Endothelial cell (in vitro differentiated cells): ENCODE data around the gene UNC79. TPM values are rescaled to one million over a fixed set of nuclear protein-coding genes. Genes with fewer than 3 reads are reported as not detected.
"Not testable (repeated sequence)": the region's sequence is repeated elsewhere in the genome, so short reads cannot be mapped to it uniquely, and the experiment has no call there.

ENCODE experiments used
- DNase-seq: peaks from one replicate; pipeline ENCODE4 v3.0.0; 2021; ENCODE audit warnings: low spot score
- H3K27ac Mint-ChIP-seq: one replicate; pipeline ENCODE4 v1.8.0; 2021; ENCODE audit warnings: mixed read lengths, inconsistent platforms; ENCODE audit not compliant: unreplicated experiment
- H3K27me3 Mint-ChIP-seq: one replicate; pipeline ENCODE4 v1.8.0; 2021; ENCODE audit warnings: mild to moderate bottlenecking, moderate library complexity, mixed read lengths, inconsistent platforms; ENCODE audit not compliant: unreplicated experiment
- H3K36me3 Mint-ChIP-seq: one replicate; pipeline ENCODE4 v1.8.0; 2021; ENCODE audit warnings: mild to moderate bottlenecking, low read depth, mixed read lengths, inconsistent platforms; ENCODE audit not compliant: unreplicated experiment
- H3K4me1 Mint-ChIP-seq: one replicate; pipeline ENCODE4 v1.8.0; 2021; ENCODE audit warnings: mild to moderate bottlenecking, mixed read lengths, inconsistent platforms; ENCODE audit not compliant: unreplicated experiment
- H3K4me3 Mint-ChIP-seq: one replicate; pipeline ENCODE4 v1.8.0; 2021; ENCODE audit warnings: mild to moderate bottlenecking, mixed read lengths, inconsistent platforms; ENCODE audit not compliant: unreplicated experiment
- H3K9me3 Mint-ChIP-seq: one replicate; pipeline ENCODE4 v1.8.0; 2021; ENCODE audit warnings: mixed read lengths, inconsistent platforms; ENCODE audit not compliant: unreplicated experiment
- CTCF ChIP-seq: fragments of 200-600 bp; sonication (generic); IDR thresholded peaks from one replicate; pipeline ENCODE4 v1.5.0; 2021; ENCODE audit warnings: antibody characterized with exemption; ENCODE audit not compliant: unreplicated experiment
- total RNA-seq: library from RNA; stranded (reverse); fragmentation: NEBNext Ultra II Directional; extraction: Animal tissue kit (Norgen Biotek cat#: 25700); gene quantifications from one replicate; pipeline ENCODE4 v1.2.1, GENCODE V29; 2021; ENCODE audit not compliant: unreplicated experiment

The UNC79 gene
- total RNA-seq, 1 donor from 2014 or later, result 0.69 TPM

- Mint-ChIP-seq H3K4me1 (no peaks in the 10 kb centered on the region), H3K27me3 (peaks cover 3% of the 10 kb centered on the region), H3K27ac (no peak overlapping the region), H3K36me3 (no peaks in the 10 kb centered on the region), H3K4me3 (no peak overlapping the region), H3K9me3 (no peaks in the 10 kb centered on the region)
- no peak for DNase-seq
- no peak for TF ChIP-seq CTCF
These were observed 33.5 kb downstream of the UNC79 start for GRCh38 chr14:93464271-93464670.

- Mint-ChIP-seq H3K9me3 (no peaks in the 10 kb centered on the region), H3K4me3 (no peak overlapping the region), H3K27ac (no peak overlapping the region), H3K4me1 (no peaks in the 10 kb centered on the region), H3K27me3 (peaks cover 2% of the 10 kb centered on the region), H3K36me3 (no peaks in the 10 kb centered on the region)
- no peak for TF ChIP-seq CTCF
- no peak for DNase-seq
These were observed 44.7 kb downstream of the UNC79 start for GRCh38 chr14:93475471-93475870.

GRCh38 chr14:93476305-93476704, 45.6 kb downstream of the UNC79 start:
- Mint-ChIP-seq H3K27ac (no peak overlapping the region), H3K36me3 (no peaks in the 10 kb centered on the region), H3K4me1 (no peaks in the 10 kb centered on the region), H3K27me3 (peaks cover 2% of the 10 kb centered on the region), H3K9me3 (no peaks in the 10 kb centered on the region), H3K4me3 (no peak overlapping the region)
- no peak for TF ChIP-seq CTCF
- no peak for DNase-seq

- not testable (repeated sequence) for DNase-seq, H3K27me3 Mint-ChIP-seq, H3K4me1 Mint-ChIP-seq, H3K4me3 Mint-ChIP-seq, H3K9me3 Mint-ChIP-seq, H3K27ac Mint-ChIP-seq, H3K36me3 Mint-ChIP-seq
These were observed 48.3 kb downstream of the UNC79 start for GRCh38 chr14:93479074-93479473.

GRCh38 chr14:93480867-93481266, 50.1 kb downstream of the UNC79 start:
- no peak for TF ChIP-seq CTCF
- Mint-ChIP-seq H3K4me1 (peaks cover 4% of the 10 kb centered on the region), H3K27me3 (peaks cover 2% of the 10 kb centered on the region), H3K27ac (no peak overlapping the region), H3K9me3 (no peaks in the 10 kb centered on the region), H3K36me3 (no peaks in the 10 kb centered on the region), H3K4me3 (no peak overlapping the region)
- DNase-seq, result no peak

- DNase-seq, result no peak
- Mint-ChIP-seq H3K9me3 (no peaks in the 10 kb centered on the region), H3K4me3 (no peak overlapping the region), H3K4me1 (peaks cover 4% of the 10 kb centered on the region), H3K36me3 (no peaks in the 10 kb centered on the region), H3K27me3 (no peaks in the 10 kb centered on the region), H3K27ac (no peak overlapping the region)
- no peak for TF ChIP-seq CTCF
These were observed 51.0 kb downstream of the UNC79 start for GRCh38 chr14:93481758-93482157.
